Sigmoid colon (tissue), 4 donors: ENCODE results near the gene ZBTB9.
A peak's percentile ranks its signal among the peaks of the same experiment; 100 is the strongest.

Experiments used
- EP300 ChIP-seq, 4 donors: sonication (generic); formaldehyde crosslinking; IDR thresholded peaks; one replicate each; pipeline ENCODE4 v1.6.1; 2017; ENCODE audit warnings: antibody characterized with exemption in 4 of 4
- POLR2A ChIP-seq, 2 donors: fragments of 450-650 bp; IDR thresholded peaks; one replicate each; pipeline ENCODE4 v1.6.1; 2016; ENCODE audit warnings: antibody characterized with exemption in 2 of 2, mild to moderate bottlenecking in 2 of 2, moderate library complexity in 2 of 2

- peak in 1 of 4 donors; percentile 84 for TF ChIP-seq EP300 (IDR thresholded peaks at IDR 0.05)
- peak; percentile 80 to 89 for TF ChIP-seq POLR2A (IDR thresholded peaks at IDR 0.05)
Observed at GRCh38 chr6:33417903-33418689, 36.3 kb upstream of the ZBTB9 start, which contains the start of gene CUTA.
